LNCaP clone FGC (cell line): ENCODE data around the gene ZNF438.
"Not testable (repeated sequence)": the region's sequence is repeated elsewhere in the genome, so short reads cannot be mapped to it uniquely, and the experiment has no call there.

Experiments
- DNase-seq: peaks from one replicate; pipeline ENCODE4 v3.0.0-alpha.2; 2011; ENCODE audit warnings: low read depth
- H3K4me3 ChIP-seq: 2 replicates; pipeline ENCODE4 v1.5.1; 2011; ENCODE audit warnings: mild to moderate bottlenecking, low read depth, low read length, control low read depth
- CTCF ChIP-seq: IDR thresholded peaks from 2 replicates; pipeline ENCODE4 v1.5.1; 2012; ENCODE audit warnings: mild to moderate bottlenecking; ENCODE audit not compliant: control insufficient read depth, insufficient read depth; ENCODE audit errors: extremely low read depth

The ZNF438 gene

GRCh38 chr10:30986053-30986555 lies 45.6 kb downstream of the ZNF438 start:
- H3K4me3 ChIP-seq, result no peak overlapping the region
- DNase-seq, result no peak
- no peak for TF ChIP-seq CTCF

- TF ChIP-seq CTCF, result no peak
- H3K4me3 ChIP-seq, result no peak overlapping the region
- no peak for DNase-seq
Observed at GRCh38 chr10:30985512-30985911, 46.2 kb downstream of the ZNF438 start.

GRCh38 chr10:30984563-30985328 lies 46.9 kb downstream of the ZNF438 start:
- DNase-seq, result no peak
- H3K4me3 ChIP-seq, result no peak overlapping the region
- no peak for TF ChIP-seq CTCF

GRCh38 chr10:30983209-30983608 lies 48.5 kb downstream of the ZNF438 start:
- DNase-seq, result not testable (repeated sequence)

GRCh38 chr10:30980951-30981616 lies 50.6 kb downstream of the ZNF438 start:
- no peak overlapping the region for H3K4me3 ChIP-seq
- no peak for TF ChIP-seq CTCF
- peak; percentile 84 for DNase-seq

More at GRCh38 chr10:30983209-30983608, 48.5 kb downstream of the ZNF438 start:
- H3K4me3 ChIP-seq, result not testable (repeated sequence)

GRCh38 chr10:30979956-30980355 lies 51.7 kb downstream of the ZNF438 start:
- no peak for DNase-seq
- no peak for TF ChIP-seq CTCF
- H3K4me3 ChIP-seq, result no peak overlapping the region

GRCh38 chr10:30978843-30979242 lies 52.8 kb downstream of the ZNF438 start:
- DNase-seq, result no peak
- H3K4me3 ChIP-seq, result no peak overlapping the region
- no peak for TF ChIP-seq CTCF
